ENCODE data around the gene FAM47E. TPM values are rescaled to one million over a fixed set of nuclear protein-coding genes. Genes with fewer than 3 reads are reported as not detected.

Gene FAM47E
- total and polyA plus RNA-seq, 2 of the 8 experiments (the other 6 are each of a cell fraction or from before 2014, with no cell fraction given): 1.3 to 1.4 TPM

GRCh38 chr4:76211769-76212708 is 39.5 kb upstream of the FAM47E start:
- Histone ChIP-seq H3K27ac (ENCODE audit: low read depth, low read length) (no peak overlapping the region), H4K8ac (ENCODE audit: extremely low read depth, insufficient read depth, low read length) (no peak overlapping the region), H3K27me3 (replicated peaks in 1 of 4; ENCODE audit: control insufficient read depth in 3 of 4, extremely low read depth in 1 of 4, insufficient read depth in 3 of 4, low read length in 3 of 4) (peaks cover 0 to 2% (median 0%) of the 10 kb centered on the region in 4 experiments; a peak in 1 of 7 replicates), H3K23me2 (ENCODE audit: low read depth, low read length) (peaks cover 11% of the 10 kb centered on the region), H4K20me1 (replicated peaks in 1 of 2; ENCODE audit: control insufficient read depth in 1 of 2, insufficient read depth in 2 of 2, low read length in 2 of 2) (peaks cover 0 to 4% of the 10 kb centered on the region in 2 experiments), H3K14ac (ENCODE audit: insufficient read length) (no peak overlapping the region), H3K79me1 (ENCODE audit: low read depth, low read length) (peaks cover 2% of the 10 kb centered on the region; the same call in 1 of the 2 replicates), H3K36me3 (ENCODE audit: control insufficient read depth in 2 of 4, insufficient read depth in 4 of 4, low read length in 3 of 4) (no peaks in the 10 kb centered on the region), H2BK12ac (ENCODE audit: low read depth, low read length) (no peak overlapping the region), H3K23ac (ENCODE audit: insufficient read length) (no peak overlapping the region), H2BK15ac (ENCODE audit: low read length) (no peak overlapping the region), H3K9ac (replicated peaks in 1 of 4; ENCODE audit: extremely low read depth in 1 of 4, low read depth in 3 of 4, low read length in 3 of 4) (no peak overlapping the region; a peak in 1 of 7 replicates), H2BK120ac (replicated peaks; ENCODE audit: low read depth, low read length) (no peak overlapping the region), H2BK20ac (ENCODE audit: low read length) (no peak overlapping the region), H3K79me2 (ENCODE audit: control insufficient read depth in 1 of 2, insufficient read depth in 2 of 2, low read length in 2 of 2) (peaks cover 0 to 28% of the 10 kb centered on the region in 2 experiments; a peak in 2 of 4 replicates), H3K4me3 (ENCODE audit: extremely low read depth in 1 of 4, insufficient read depth in 2 of 4, low read depth in 3 of 4, low read length in 4 of 4) (peak overlapping the region; percentile 52 to 86 (median 68); a peak in 5 of 8 replicates), H3K56ac (replicated peaks; ENCODE audit: insufficient read length, low read depth, low read length) (no peak overlapping the region), H3K18ac (ENCODE audit: extremely low read depth, low read length) (no peak overlapping the region), H2AK5ac (ENCODE audit: low read depth, low read length) (no peak overlapping the region), H4K5ac (ENCODE audit: insufficient read length, low read depth, low read length) (no peak overlapping the region), H2AFZ (ENCODE audit: low read length) (no peak overlapping the region), H3K4ac (replicated peaks; ENCODE audit: insufficient read length, low read depth, low read length) (no peak overlapping the region), H3K4me2 (ENCODE audit: insufficient read depth in 1 of 2, low read depth in 2 of 2, low read length in 2 of 2) (peak overlapping the region; percentile 80 to 96), H2BK5ac (ENCODE audit: low read depth, low read length) (no peak overlapping the region), H3K9me3 (ENCODE audit: insufficient read depth in 2 of 2, low read depth in 1 of 2, low read length in 1 of 2) (no peaks in the 10 kb centered on the region), H3K4me1 (replicated peaks in 1 of 4; ENCODE audit: control insufficient read depth in 3 of 4, insufficient read depth in 4 of 4, low read length in 3 of 4) (peaks cover 4 to 17% (median 8%) of the 10 kb centered on the region in 4 experiments), H4K91ac (replicated peaks; ENCODE audit: insufficient read length, low read length) (no peak overlapping the region)
- ChIA-PET POLR2A (ENCODE audit: partially characterized antibody) (interaction anchor here (1.1 to 1.9 kb wide), 3 partner anchors 24 to 95 kb away, joined by 3 to 5 read pairs (median 3); no protein-coding TSS in a partner anchor), CTCF (ENCODE audit: partially characterized antibody) (interaction anchor here (1.0 to 3.4 kb wide), 4 partner anchors 13 to 140 kb away, joined by 3 to 14 read pairs (median 4); no protein-coding TSS in a partner anchor)
- 92% methylated on average over 6 of the region's 6 CpGs; no CpG with 5 or more reads in 1 of the 2 experiments for WGBS, 2 experiments (ENCODE audit: extremely low coverage in 1 of 2, insufficient coverage in 1 of 2, insufficient read length in 1 of 2, insufficient replicate concordance in 2 of 2, low coverage in 1 of 2, low lambda C conversion rate in 2 of 2, missing lambda C conversion rate in 1 of 2)
- FAIRE-seq: no peak
- no peak for DNase-seq (ENCODE audit: low read depth in 1 of 2, low spot score in 2 of 2)
- TF ChIP-seq PHF8 (conservative IDR thresholded peaks at IDR 0.05; ENCODE audit: low read depth, low read length) (no peak), USF2 (IDR thresholded peaks at IDR 0.05; ENCODE audit: low read length) (no peak), CEBPB (IDR thresholded peaks at IDR 0.05; ENCODE audit: low read depth, low read length) (no peak), EP300 (IDR thresholded peaks at IDR 0.05; ENCODE audit: borderline replicate concordance in 1 of 2, low read depth in 2 of 2, low read length in 2 of 2) (no peak), POLR2A (IDR thresholded peaks at IDR 0.05; ENCODE audit: control extremely low read depth in 1 of 2, low read depth in 2 of 2, low read length in 2 of 2) (no peak), KDM5A (IDR thresholded peaks at IDR 0.05; ENCODE audit: low read length) (no peak), ZNF274 (IDR thresholded peaks at IDR 0.05; ENCODE audit: borderline replicate concordance, extremely low read depth, low read length) (no peak), JUND (IDR thresholded peaks at IDR 0.05; ENCODE audit: low read length) (no peak), SUZ12 (IDR thresholded peaks at IDR 0.05; ENCODE audit: low read length) (no peak)

All from H1 (cell line).